ENCODE data around the gene FARSA. TPM values are rescaled to one million over a fixed set of nuclear protein-coding genes. Genes with fewer than 3 reads are reported as not detected.

FARSA gene
- total and polyA plus RNA-seq, 2 of the 8 experiments (the other 6 are each of a cell fraction or from before 2014, with no cell fraction given): 61.0 to 103 TPM

- no peak overlapping the region for H3K56ac ChIP-seq (replicated peaks; ENCODE audit: insufficient read length, low read depth, low read length)
- peak overlapping the region; percentile 71; the same call in 1 of the 2 replicates for H4K8ac ChIP-seq (ENCODE audit: extremely low read depth, insufficient read depth, low read length)
- H3K79me1 ChIP-seq (ENCODE audit: low read depth, low read length): no peaks in the 10 kb centered on the region
- no peaks in the 10 kb centered on the region for H3K27me3 ChIP-seq (replicated peaks in 1 of 4; ENCODE audit: control insufficient read depth in 3 of 4, extremely low read depth in 1 of 4, insufficient read depth in 3 of 4, low read length in 3 of 4)
- H3K4me1 ChIP-seq (replicated peaks in 1 of 4; ENCODE audit: control insufficient read depth in 3 of 4, insufficient read depth in 4 of 4, low read length in 3 of 4): peaks cover 0 to 2% (median 0%) of the 10 kb centered on the region in 4 experiments; a peak in 2 of 7 replicates
- no peak overlapping the region for H2BK20ac ChIP-seq (ENCODE audit: low read length)
- no peaks in the 10 kb centered on the region for H3K79me2 ChIP-seq (ENCODE audit: control insufficient read depth in 1 of 2, insufficient read depth in 2 of 2, low read length in 2 of 2)
- H3K36me3 ChIP-seq (ENCODE audit: control insufficient read depth in 2 of 4, insufficient read depth in 4 of 4, low read length in 3 of 4): no peaks in the 10 kb centered on the region
- H3K23me2 ChIP-seq (ENCODE audit: low read depth, low read length): no peaks in the 10 kb centered on the region
- no peak overlapping the region for H3K4me2 ChIP-seq (ENCODE audit: insufficient read depth in 1 of 2, low read depth in 2 of 2, low read length in 2 of 2)
- no peaks in the 10 kb centered on the region for H4K20me1 ChIP-seq (replicated peaks in 1 of 2; ENCODE audit: control insufficient read depth in 1 of 2, insufficient read depth in 2 of 2, low read length in 2 of 2)
- WGBS, 2 experiments (ENCODE audit: extremely low coverage in 1 of 2, insufficient coverage in 1 of 2, insufficient read length in 1 of 2, insufficient replicate concordance in 2 of 2, low coverage in 1 of 2, low lambda C conversion rate in 2 of 2, missing lambda C conversion rate in 1 of 2): 85% methylated on average over 19 of the region's 19 CpGs; no CpG with 5 or more reads in 1 of the 2 experiments
- H3K9me3 ChIP-seq (ENCODE audit: insufficient read depth in 2 of 2, low read depth in 1 of 2, low read length in 1 of 2): no peaks in the 10 kb centered on the region
- H4K5ac ChIP-seq (ENCODE audit: insufficient read length, low read depth, low read length): no peak overlapping the region
- FAIRE-seq (no peak), DNase-seq (ENCODE audit: low read depth in 1 of 2, low spot score in 2 of 2) (no peak)
- H4K91ac ChIP-seq (replicated peaks; ENCODE audit: insufficient read length, low read length): no peak overlapping the region
- no peak overlapping the region for H2BK120ac ChIP-seq (replicated peaks; ENCODE audit: low read depth, low read length)
- POLR2A ChIA-PET (ENCODE audit: partially characterized antibody): no interaction called here
- H2BK15ac ChIP-seq (ENCODE audit: low read length): no peak overlapping the region
- H2AFZ ChIP-seq (ENCODE audit: low read length): no peak overlapping the region
- H2BK5ac ChIP-seq (ENCODE audit: low read depth, low read length): no peak overlapping the region
- CTCF ChIA-PET (ENCODE audit: partially characterized antibody): interaction anchor here (0.7 to 16.3 kb wide), 9 partner anchors 8 to 318 kb away, joined by 3 to 431 read pairs (median 47); partner anchors contain the start of genes DAND5 and LYL1
- no peak overlapping the region for H3K27ac ChIP-seq (ENCODE audit: low read depth, low read length)
- no peak overlapping the region for H2BK12ac ChIP-seq (ENCODE audit: low read depth, low read length)
- H3K4ac ChIP-seq (replicated peaks; ENCODE audit: insufficient read length, low read depth, low read length): no peak overlapping the region
- no peak overlapping the region for H3K14ac ChIP-seq (ENCODE audit: insufficient read length)
- H3K9ac ChIP-seq (replicated peaks in 1 of 4; ENCODE audit: extremely low read depth in 1 of 4, low read depth in 3 of 4, low read length in 3 of 4): no peak overlapping the region
- no peak overlapping the region for H2AK5ac ChIP-seq (ENCODE audit: low read depth, low read length)
- no peak overlapping the region for H3K23ac ChIP-seq (ENCODE audit: insufficient read length)
- H3K4me3 ChIP-seq (ENCODE audit: extremely low read depth in 1 of 4, insufficient read depth in 2 of 4, low read depth in 3 of 4, low read length in 4 of 4): no peak overlapping the region
- H3K18ac ChIP-seq (ENCODE audit: extremely low read depth, low read length): no peak overlapping the region
- TF ChIP-seq SP2 (IDR thresholded peaks at IDR 0.05; ENCODE audit: low read length): no peak
- TF ChIP-seq CREB1 (IDR thresholded peaks at IDR 0.05): no peak
Measured at GRCh38 chr19:12974301-12975220, 41.0 kb upstream of the FARSA start.
